ENCODE measurements around the gene PBX1. TPM values are rescaled to one million over a fixed set of nuclear protein-coding genes. Genes with fewer than 3 reads are reported as not detected.

The PBX1 gene
- total and polyA plus RNA-seq, 2 of the 4 experiments (the other 2 are of a cell fraction) = 13.9 to 17.9 TPM

GRCh38 chr1:164701189-164701761 is 142.3 kb downstream of the PBX1 start:
- Histone ChIP-seq H3K79me1 (ENCODE audit: low read depth in 1 of 2, low read length in 2 of 2) (peaks cover 4 to 12% of the 10 kb centered on the region in 2 experiments; a peak in 2 of 4 replicates), H3K9ac (ENCODE audit: low read depth, low read length) (no peak overlapping the region), H2BK15ac (ENCODE audit: low read depth, low read length) (no peak overlapping the region), H3K4me2 (ENCODE audit: low read depth, low read length) (no peak overlapping the region), H3K4me3 (ENCODE audit: insufficient read depth, low read depth, low read length) (no peak overlapping the region), H2AK9ac (replicated peaks; ENCODE audit: low read depth, low read length, poor library complexity) (no peak overlapping the region), H3K27ac (ENCODE audit: insufficient read depth, low read length) (no peak overlapping the region), H2BK20ac (ENCODE audit: low read depth, low read length) (no peak overlapping the region), H2BK5ac (ENCODE audit: low read depth, low read length, poor library complexity, severe bottlenecking) (no peak overlapping the region), H4K8ac (ENCODE audit: low read depth in 2 of 2, low read length in 2 of 2) (no peak overlapping the region), H3K56ac (ENCODE audit: extremely low read depth, insufficient read depth, low read length) (no peak overlapping the region), H2BK120ac (ENCODE audit: low read depth, low read length) (no peak overlapping the region), H3K23ac (ENCODE audit: low read depth, low read length) (no peak overlapping the region), H3K9me3 (ENCODE audit: control insufficient read depth, insufficient read depth, low read length) (no peaks in the 10 kb centered on the region), H3K14ac (replicated peaks; ENCODE audit: low read depth, low read length) (no peak overlapping the region), H2AK5ac (ENCODE audit: low read depth, low read length) (no peak overlapping the region), H2AFZ (replicated peaks; ENCODE audit: low read length, poor library complexity) (no peak overlapping the region), H3K4me1 (ENCODE audit: control insufficient read depth, insufficient read depth, low read length) (peaks cover 10% of the 10 kb centered on the region), H3K27me3 (ENCODE audit: control insufficient read depth, insufficient read depth, low read length) (no peaks in the 10 kb centered on the region), H3K36me3 (ENCODE audit: control insufficient read depth, insufficient read depth, low read length) (no peaks in the 10 kb centered on the region), H4K20me1 (ENCODE audit: insufficient read depth, low read length) (no peaks in the 10 kb centered on the region), H3K18ac (ENCODE audit: low read depth, low read length) (peak overlapping the region; percentile 68), H3K4ac (ENCODE audit: low read depth, low read length) (no peak overlapping the region; the same call in 1 of the 2 replicates), H4K91ac (ENCODE audit: insufficient read depth, low read depth, low read length) (no peak overlapping the region), H4K5ac (ENCODE audit: low read depth, low read length) (no peak overlapping the region), H3K9me1 (ENCODE audit: insufficient read depth, low read length) (peaks cover 9% of the 10 kb centered on the region; the same call in 1 of the 2 replicates)
- ATAC-seq (ENCODE audit: low read depth) (no peak), DNase-seq (no peak)
- intact Hi-C loops (cut with micrococcal nuclease) (no loop called here), in situ Hi-C loops (cut with MboI; ENCODE audit: low sequenced_read_pairs) (no loop called here), dilution Hi-C loops (cut with HindIII; ENCODE audit: low sequenced_read_pairs, unreplicated experiment) (no loop called here)
- TF ChIP-seq RCOR1 (IDR thresholded peaks at IDR 0.05; ENCODE audit: insufficient replicate concordance, low read length) (no peak), NFE2L2 (IDR thresholded peaks at IDR 0.05; ENCODE audit: low read depth, low read length) (no peak), FOS (IDR thresholded peaks at IDR 0.05; ENCODE audit: low read depth, low read length) (no peak), CEBPB (IDR thresholded peaks at IDR 0.05; ENCODE audit: low read depth, low read length) (no peak), MAZ (IDR thresholded peaks at IDR 0.05; ENCODE audit: borderline replicate concordance, low read depth, low read length) (no peak), CTCF (conservative IDR thresholded peaks at IDR 0.05; ENCODE audit: low read depth, low read length) (no peak), RAD21 (IDR thresholded peaks at IDR 0.05; ENCODE audit: low read length) (no peak), CHD1 (IDR thresholded peaks at IDR 0.05; ENCODE audit: low read depth, low read length) (no peak), RFX5 (IDR thresholded peaks at IDR 0.05; ENCODE audit: low read depth, low read length) (no peak), USF2 (IDR thresholded peaks at IDR 0.05; ENCODE audit: low read depth, low read length) (no peak), POLR2A (IDR thresholded peaks at IDR 0.05; ENCODE audit: low read depth, low read length) (no peak), BHLHE40 (IDR thresholded peaks at IDR 0.05; ENCODE audit: low read depth, low read length) (no peak), MAFK (IDR thresholded peaks at IDR 0.05; ENCODE audit: low read depth, low read length) (no peak), ELK1 (IDR thresholded peaks at IDR 0.05; ENCODE audit: borderline replicate concordance, low read depth, low read length) (no peak), MXI1 (IDR thresholded peaks at IDR 0.05; ENCODE audit: borderline replicate concordance, low read depth, low read length) (no peak)
- CTCF ChIA-PET = no interaction called here
- POLR2A ChIA-PET (ENCODE audit: unreplicated experiment) = no interaction called here
- BruUV-seq (replicated peaks) = no TSS peak
- WGBS, 2 experiments (ENCODE audit: extremely low coverage in 2 of 2, insufficient read length in 1 of 2) = no CpG with 5 or more reads among the region's 2 CpGs
